HG03025 (cell line): Measurements from ENCODE around the gene MMAB.
"Not testable (repeated sequence)": the region's sequence is repeated elsewhere in the genome, so short reads cannot be mapped to it uniquely, and the experiment has no call there.

ENCODE experiments used
- ATAC-seq: cut with Tn5 transposase; IDR thresholded peaks from one replicate; pipeline ENCODE4 v1.9.1; 2021; ENCODE audit warnings: mild to moderate bottlenecking, moderate library complexity; ENCODE audit not compliant: unreplicated experiment, low FRiP score

MMAB gene

DNA sequence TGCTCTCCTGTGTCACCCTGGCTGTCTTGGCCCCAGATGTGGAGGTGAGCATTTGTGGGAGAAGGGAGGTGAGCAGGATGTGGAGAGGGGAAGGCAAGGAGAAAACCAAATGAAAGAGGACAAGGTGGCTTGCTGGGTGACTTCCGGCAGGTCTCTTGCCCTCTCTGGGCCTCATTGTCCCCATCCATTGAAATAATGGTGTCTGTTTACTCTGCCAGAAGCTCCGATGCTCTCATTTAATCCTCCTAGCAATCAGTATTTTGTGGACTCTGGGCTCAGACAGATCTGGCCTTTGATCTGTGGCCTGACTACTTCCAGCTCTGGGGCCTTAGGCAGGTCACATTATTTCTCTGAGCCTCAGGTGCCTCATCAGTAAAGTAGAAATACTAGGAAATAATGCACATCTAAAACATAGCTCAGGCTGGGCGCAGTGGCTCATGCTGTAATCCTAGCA lies 30.9 kb upstream of the MMAB start:
- no peak for ATAC-seq

DNA sequence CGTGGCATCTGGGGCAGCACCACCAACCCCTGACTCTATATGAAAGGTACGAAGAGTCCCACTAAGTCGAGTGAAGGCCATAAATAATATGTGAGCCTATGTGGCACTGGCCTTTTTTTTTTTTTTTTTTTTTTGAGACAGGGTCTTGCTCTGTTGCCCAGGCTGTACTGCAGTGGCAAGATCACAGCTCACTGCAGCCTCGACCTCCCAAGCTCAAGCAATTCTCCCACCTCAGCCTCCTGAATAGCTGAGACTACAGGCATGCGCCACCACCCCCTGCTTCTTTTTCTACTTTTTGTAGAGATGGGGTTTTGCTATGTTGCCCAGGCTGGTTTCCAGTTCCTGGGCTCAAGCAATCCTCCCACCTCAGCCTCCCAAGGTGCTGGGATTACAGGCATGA lies 28.8 kb upstream of the MMAB start:
- not testable (repeated sequence) for ATAC-seq

DNA sequence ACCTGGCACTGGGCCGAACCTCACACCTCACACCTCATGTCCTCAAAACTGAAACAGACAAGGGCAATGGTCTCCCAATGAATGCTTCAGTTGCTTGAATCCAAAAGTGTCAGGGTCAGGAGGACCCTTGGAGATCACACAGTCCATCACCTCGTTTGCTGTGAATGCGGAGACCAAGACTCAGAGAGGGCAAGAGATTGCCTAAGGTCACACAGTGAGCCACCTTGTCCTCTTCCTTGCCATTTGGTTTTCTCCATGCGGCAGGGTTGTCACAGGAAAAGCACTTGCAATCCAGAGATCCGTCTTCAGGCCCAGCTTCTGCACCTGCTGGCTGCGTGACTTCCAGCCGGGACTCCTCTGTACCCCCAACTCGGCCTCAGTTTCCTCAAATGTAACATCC lies 28.3 kb upstream of the MMAB start:
- ATAC-seq = no peak

DNA sequence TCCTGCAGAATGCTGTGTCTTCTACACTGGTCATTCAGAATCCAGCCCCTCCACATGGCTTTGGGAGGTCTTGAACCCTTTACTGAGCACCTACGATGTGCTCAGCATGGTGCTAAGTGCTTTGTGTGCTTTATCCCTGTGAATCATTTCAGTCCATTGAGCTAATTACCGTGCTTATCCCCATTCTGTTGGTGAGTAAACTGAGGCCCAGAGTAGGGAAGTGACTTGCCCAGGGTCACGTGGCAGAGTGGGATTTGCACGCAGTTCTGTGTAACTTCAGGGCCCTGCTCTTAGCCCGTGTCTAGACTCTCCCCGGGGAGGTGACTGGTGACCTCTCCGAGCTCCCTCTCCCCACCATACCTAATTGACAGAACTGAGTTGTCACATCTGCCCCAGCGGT lies 27.7 kb upstream of the MMAB start:
- no peak for ATAC-seq

DNA sequence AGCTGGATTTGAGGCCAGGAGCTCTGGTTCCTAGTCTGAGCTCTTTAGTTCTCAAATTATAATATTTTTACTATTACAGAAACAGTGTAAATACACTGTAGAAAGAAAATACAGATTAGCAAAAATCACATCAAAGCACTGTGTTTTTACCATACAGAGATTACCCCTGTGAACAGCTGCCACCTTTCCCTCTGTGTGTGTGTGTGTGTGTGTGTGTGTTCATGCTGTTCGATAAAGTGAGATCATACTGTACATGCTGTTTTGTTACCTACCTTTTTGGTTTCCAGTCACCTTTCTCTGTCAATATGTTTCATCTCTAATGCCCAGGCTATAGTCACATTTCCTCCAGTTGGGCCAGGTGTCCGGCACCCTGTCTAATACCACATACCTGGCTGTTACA lies 27.2 kb upstream of the MMAB start:
- no peak for ATAC-seq

DNA sequence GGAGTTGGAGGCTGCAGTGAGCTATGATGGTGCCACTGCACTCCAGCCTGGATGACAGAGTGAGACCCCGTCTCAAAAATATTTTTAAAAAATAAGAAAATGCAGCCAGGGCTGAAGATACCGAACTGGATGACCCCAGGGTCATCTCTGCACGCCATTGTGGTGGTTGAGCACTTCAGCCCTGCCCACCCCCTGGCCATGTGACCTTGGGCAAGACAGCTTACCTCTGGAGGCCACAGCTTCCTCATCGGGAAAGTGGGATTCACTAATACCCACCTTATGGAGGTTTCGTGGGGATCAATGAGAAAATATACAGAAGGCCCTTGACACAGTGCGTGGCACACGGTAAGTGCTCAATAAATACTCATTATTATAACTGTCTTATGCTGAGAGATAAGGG lies 25.8 kb upstream of the MMAB start:
- ATAC-seq = no peak

DNA sequence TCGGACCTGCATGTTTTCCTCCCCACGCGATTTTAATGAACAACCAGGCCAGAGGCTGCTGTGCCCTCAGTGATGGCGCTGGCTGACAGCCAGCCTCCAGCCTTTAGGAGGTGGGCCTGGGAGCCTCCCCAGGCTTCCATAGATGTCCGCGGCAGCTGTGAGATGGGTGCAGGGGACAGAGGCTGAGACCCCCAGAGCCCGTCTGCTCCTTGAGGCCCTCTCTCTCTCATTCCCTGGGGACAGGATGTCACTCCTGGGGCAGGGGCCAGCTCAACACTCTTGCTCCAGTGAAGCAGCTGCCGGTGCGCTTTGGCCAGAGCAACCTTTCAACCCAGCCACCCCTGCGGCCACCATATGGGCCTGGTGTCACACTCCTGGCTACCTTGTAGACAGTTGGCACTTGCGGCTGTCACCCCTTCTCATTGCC lies 25.1 kb upstream of the MMAB start:
- ATAC-seq = no peak

DNA sequence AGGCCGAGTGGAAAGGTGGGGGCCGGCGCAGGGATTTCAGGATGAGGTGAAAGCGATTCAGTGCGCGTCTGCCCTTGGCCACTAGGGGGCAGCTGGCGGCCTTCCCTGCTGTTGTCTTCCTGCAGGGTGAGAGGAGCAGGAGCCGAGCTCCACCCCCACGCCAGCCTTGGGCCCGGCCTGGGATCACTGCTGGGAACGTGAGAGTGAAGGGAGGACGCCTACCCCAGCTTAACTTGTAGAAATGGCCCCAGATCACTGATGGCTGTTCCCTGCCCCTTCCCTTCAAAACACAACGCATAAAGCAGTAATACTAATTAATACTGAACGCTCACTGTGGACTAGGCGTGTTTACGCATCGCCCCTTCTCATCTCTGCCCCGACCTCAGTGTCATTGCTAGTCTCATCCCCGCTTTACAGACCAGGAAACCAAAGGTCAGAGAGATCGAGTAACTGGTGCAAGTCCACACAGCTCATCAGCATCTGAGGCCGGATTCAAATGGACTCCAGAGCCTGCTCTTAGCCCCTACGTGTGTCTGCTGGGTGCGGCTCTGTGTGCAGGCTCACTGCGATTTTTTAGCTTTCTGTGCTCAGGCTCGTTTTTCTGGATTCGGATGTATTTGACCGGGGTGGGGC lies 24.6 kb upstream of the MMAB start:
- ATAC-seq = no peak

DNA sequence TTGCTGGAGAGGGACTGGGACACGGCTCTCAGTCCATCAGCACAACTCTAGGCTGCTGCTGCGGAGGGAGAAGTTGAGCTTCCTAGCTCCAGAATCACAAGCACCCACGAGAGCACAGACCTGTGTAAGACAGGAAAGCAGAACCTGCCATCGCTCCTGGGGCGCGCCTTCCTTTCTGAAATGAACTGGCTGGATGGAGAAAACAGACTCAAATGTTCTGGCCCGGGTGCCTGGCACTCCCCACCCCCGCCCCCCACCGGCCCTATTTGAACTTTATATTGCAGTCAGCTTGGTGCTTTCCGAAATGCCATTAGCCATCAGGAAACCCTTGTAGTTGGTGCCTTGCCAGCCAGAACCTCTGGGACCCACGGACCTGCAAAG lies 24.1 kb upstream of the MMAB start:
- ATAC-seq = no peak

DNA sequence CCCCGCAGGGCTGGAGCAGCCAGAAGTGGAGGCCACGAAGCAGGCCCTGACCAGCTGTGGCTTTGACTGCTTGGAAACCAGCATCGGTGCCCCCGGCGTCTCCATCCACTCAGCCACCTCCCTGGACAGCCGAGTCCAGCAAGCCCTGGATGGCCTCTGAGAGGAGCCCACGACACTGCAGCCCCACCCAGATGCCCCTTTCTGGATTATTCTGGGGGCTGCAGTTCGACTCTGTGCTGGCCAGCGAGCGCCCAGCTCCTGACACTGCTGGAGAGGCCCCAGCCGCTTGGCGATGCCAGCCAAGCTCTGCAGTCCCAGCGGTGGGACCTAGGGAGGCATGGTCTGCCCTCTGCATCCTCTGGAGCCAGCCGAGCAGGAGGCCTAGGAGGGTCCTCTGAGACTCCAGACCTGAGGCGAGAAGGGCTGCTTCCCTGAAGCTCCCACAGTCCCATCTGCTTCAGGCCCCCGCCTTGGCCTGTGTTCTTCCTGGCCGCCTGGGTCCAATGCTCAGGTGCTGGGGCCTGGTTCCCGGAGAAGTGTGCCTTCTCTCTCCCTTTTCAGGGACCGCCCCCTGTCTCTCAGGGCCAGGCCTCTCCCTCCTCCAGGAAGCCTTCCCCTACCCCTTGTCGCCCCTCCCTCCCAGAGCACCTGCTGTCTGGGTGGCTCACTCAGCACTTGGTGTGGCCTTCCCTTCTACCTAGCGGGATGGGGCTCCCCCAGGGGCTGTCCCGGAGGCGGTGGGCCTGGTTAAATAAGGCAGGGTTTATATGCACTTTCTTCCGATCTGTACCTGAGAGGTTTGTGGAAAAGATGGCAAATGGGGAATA lies 23.3 kb upstream of the MMAB start:
- no peak for ATAC-seq

DNA sequence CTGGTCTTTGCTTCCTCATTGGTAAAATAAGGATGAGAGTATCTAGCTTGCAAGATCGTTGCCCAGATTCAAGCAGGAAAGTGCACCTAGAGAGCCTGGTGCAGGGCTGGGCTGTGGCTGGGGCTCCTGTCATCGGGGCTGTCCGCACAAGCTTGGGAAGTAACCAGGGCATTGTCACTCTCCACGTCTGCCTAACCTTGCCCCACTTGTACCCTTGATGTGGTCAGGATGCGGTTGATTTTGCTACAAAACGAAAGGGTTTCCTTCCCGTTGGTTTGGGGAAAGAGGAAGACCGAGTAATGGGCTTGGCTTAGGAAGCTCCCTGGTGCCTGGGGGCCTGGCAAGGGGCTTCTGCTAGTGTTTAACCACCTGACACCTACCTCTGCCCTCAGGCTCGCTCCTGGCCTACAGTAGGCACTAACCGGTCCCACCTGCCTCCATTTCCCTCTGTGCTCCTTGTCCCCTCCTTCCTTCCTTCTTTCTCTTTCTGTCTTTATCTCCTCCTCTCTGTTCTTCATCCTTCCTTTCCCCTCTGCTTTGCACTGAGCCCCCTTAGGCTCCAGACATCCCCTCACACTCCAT lies 22.1 kb upstream of the MMAB start:
- ATAC-seq = no peak

DNA sequence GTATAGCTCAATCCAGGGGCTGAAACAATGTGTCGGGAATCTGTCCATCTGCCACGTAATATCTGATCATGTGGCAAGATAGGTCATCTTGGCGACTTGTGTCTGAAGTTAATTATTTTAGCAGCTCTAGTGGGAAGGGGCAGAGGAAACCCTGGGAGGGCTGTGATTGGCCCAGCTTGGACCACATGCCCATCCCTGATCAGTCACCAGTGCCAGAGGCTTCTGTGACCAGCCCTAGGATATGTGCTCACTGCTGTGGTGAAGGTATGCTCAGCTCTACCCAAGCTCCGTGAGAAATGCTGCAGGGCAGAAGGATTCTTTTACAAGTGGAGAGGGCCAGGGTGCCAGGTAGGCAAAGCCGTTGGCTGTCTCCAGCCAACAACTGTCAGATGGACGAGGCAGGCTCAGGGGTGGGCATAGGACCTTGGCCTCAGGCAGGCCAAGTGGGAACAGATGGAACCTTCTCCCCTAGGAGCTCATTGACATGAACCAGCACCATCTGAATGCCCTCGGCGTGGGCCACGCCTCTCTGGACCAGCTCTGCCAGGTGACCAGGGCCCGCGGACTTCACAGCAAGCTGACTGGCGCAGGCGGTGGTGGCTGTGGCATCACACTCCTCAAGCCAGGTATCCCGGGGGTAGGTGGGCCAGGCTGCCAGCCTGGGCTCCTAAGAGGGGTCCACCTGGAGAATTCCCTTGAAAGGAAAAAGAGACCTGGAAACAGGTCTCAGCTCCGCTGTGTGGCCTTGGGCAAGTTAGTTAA lies 21.4 kb upstream of the MMAB start:
- ATAC-seq = no peak

DNA sequence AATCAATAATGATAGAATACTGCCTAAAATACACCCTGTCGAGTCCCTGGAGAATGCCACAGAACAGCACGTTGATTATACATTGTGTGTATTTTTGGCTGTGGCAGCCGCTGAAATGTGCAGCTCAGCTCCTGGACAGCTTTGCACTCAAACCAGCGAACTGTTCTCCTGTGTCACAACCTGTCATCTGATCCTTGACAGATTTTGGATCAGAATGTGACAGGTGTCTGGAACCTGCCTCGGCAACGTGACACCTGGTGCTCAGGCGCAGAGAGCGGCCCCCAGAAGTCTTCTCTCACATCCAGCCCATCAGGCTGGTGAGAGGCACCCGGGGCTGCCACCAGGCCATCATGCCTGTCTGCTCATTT lies 19.6 kb upstream of the MMAB start:
- no peak for ATAC-seq

DNA sequence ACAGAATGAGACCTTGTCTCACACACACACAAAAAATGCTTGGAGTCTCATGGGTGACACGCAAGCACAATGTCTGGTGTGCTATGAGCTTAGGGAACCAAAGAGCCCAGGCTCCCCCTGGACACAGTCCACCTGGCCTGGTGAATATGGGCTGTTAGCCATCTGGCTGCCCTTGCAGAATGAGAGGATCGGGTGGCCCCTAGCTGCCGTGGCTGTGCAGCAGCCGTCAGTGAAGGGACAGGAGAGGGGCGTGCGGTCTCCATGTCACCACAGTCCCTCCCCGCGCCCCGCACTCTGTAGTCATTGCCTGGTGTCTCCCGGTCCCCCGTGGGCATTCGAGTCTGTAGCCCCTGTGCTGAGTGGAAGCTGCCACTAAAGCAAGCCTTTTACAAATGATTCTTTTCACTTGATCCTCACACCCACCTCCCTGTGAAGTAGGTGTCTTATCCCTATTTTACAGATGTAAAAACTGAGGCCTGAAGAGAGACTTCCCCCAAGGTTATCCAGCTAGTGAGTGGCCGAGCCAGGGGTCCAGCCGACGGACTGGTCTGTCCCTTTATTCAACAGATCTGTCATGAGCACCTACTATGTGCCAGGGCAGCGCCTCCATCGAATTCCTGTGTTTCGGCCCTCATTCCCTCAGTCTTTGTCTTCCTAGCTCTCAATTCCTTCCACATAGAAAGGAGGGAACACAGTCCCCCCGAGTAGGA lies 19.0 kb upstream of the MMAB start:
- no peak for ATAC-seq

DNA sequence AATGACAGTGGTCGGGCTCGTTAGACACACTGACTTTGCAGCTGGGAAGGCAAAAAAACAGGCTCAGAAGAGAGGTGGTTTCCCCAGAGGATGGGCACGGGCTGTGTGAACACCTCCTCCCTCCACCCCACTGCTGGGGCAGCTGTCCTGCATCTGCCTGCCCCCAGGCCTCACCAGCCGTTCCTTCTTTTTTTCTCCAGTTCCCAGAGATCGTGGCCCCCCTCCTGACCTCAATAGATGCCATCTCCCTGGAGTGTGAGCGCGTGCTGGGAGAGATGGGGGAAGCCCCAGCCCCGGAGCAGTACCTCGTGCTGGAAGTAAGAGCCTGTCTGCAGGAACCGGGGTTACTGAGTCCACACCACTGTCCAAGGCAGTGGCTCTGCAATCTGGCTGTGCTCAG lies 17.7 kb upstream of the MMAB start:
- no peak for ATAC-seq

DNA sequence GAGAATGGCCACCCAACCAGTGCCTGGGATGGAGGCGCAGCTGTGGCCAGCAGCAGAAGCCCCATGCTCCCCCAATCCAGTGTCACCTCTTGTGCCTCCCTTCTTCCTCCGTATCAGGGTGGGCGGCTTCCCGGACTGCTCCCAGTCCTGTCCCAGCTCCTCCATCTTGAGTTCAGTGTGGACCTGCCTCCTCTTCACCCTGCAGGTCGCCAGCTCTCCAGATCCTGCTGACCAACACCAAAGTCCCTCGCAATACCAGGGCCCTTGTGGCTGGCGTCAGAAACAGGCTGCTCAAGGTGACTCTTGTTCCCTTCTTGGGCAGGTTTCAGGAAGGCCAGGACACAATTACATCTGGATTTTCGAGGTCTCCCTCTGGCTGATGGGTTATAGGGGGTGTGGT lies 17.3 kb upstream of the MMAB start:
- ATAC-seq = no peak

DNA sequence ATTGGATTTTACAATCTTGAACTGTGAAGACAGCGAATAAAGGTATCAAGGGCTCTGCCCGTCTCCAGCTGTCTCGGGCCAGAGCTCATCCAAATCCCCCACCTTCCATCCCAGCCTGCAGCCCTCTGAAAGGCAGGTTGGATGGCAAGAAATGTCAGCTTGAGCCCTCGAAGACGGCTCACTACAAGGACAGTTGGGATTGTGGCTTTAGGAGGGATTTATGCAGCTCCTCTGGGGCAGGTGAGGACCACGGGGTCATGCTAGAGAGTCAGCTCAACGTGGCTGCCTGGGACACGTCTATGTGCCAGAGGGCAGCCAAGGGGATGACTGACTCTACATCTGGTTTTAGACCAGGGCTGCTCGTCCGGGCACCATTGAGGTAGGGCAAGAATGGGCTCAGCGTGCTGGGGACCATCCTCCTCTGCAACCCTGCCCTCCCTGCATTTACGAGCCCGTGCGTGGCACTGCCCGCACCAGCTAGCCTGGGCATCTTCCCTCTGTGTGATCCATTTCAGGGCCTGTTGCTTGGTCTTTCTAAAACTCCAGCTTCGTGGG lies 16.5 kb upstream of the MMAB start:
- no peak for ATAC-seq

DNA sequence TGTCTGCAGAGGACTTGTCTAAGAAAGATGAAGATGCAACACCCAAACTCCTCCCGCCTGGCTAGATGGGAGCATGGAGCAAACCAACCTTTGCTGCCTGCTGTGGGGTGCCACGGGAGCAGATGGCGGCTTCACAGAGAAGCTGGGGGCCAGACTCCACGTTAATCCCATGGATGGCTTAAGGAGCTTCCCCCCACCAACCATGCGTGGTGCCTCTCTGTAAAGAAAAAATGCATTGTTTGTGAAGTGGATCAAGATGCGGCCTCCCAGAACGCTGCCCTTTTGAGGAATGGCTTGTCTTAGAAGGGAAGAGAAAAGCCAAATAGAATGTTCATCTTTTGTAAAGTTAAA lies 15.9 kb upstream of the MMAB start:
- no peak for ATAC-seq

DNA sequence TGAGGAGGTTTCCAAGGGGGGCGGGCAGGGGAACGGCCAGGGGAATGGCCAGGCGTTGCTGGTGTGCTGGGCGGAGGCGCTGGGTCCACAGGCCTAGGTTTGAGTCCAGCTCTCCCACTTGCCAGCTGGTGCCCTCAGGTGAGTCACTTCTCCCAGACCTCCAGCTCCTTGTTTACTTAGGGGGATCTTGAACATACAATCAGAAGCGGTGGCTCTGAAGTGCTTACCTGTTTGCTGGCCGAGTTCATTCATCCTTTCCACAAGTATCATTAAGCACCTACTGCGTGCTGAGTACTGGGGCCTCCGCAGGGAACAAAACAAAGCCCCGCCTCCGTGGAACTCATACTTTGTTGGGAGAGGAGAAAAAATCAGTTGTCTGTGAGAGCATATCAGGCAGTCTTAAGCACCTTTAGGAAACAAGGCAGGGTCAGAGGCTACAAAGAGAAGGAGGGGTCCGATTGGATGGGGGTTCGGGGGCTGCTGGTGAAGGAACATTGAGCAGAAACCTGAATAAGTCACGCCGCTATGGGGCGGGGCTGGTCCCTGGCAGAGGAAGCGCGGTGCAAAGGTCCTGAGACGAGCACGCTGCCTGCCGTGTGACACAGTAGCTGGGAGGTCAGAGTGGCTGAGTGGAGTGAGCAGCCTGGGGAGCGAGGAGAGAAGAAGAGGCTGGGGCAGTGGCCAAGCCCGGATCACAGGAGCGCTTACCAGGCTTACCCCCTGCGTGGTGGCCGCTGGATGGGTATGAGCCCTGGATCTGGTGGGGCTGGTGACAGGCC lies 15.3 kb upstream of the MMAB start:
- no peak for ATAC-seq

DNA sequence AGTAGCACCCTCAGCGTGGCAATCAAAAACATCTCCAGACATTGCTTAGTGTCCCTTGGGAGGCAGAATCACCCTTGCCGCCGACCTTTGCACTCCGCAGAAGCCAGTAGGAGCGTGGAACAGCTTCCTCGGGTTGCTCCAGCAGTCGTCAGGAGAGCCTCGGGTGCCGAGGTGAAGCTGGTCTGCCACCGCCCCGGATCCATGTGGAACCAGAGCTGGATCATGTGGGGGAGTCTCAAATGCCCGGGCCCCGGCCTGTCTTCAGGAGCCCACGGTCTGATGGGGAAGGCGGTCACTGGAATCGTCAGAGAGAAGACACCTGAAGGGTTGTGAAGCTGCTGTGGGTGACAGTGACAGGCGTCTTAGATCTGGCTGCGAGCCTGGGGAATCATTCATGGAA lies 14.6 kb upstream of the MMAB start:
- no peak for ATAC-seq
